H1 (cell line): ENCODE measurements around the gene YBX3. TPM values are rescaled to one million over a fixed set of nuclear protein-coding genes. Genes with fewer than 3 reads are reported as not detected.

Experiments used
- polyA plus RNA-seq, 7 experiments: library from polyadenylated mRNA; depleted of rRNA in 3 of 7; stranded (reverse) in 5 of 7; unstranded in 2 of 7; fragments of >200 nt in 5 of 7; fragments of 200-250 nt in 2 of 7; gene quantifications; 1 replicate in 5 of 7; 2 replicates in 1 of 7; 4 replicates in 1 of 7; pipeline versions ENCODE4 v1.2.1 to v1.2.3, GENCODE V29; 2011 to 2013; ENCODE audit warnings: missing spikeins in 2 of 7, mixed read lengths in 2 of 7
- total RNA-seq: library from RNA; stranded (reverse); fragmentation: NEBNext Ultra II Directional; extraction: Animal tissue kit (Norgen Biotek cat#: 25700); gene quantifications from 2 replicates; pipeline ENCODE4 v1.2.1, GENCODE V29; 2021

Gene YBX3
- total and polyA plus RNA-seq, 2 of the 8 experiments (the other 6 are each of a cell fraction or from before 2014, with no cell fraction given) = 83.1 to 480 TPM

Other genes with a start within 250 kb of the YBX3 start
- 5.3 and 6.7 TPM in 2 replicates for gene EIF2S3B, start 217.4 kb downstream of the YBX3 start, total RNA-seq
- gene EIF2S3B, start 217.4 kb downstream of the YBX3 start, polyA plus RNA-seq (2011; rRNA removed) = 2.8 and 3.1 TPM in 2 replicates
- 51.9 and 53.7 TPM in 2 replicates for gene MAGOHB, start 109.7 kb downstream of the YBX3 start, total RNA-seq
- 6.6 and 21.5 TPM in 2 replicates for gene MAGOHB, start 109.7 kb downstream of the YBX3 start, polyA plus RNA-seq (2011; rRNA removed)
- gene STYK1, start 49.3 kb downstream of the YBX3 start, total RNA-seq = 1.1 and 1.6 TPM in 2 replicates
- 0.38 and 0.61 TPM in 2 replicates for gene STYK1, start 49.3 kb downstream of the YBX3 start, polyA plus RNA-seq (2011; rRNA removed)
- gene TAS2R7, start 79.3 kb upstream of the YBX3 start, total RNA-seq = not detected in 2 replicates
- not detected in 2 replicates for gene TAS2R7, start 79.3 kb upstream of the YBX3 start, polyA plus RNA-seq (2011; rRNA removed)
- not detected in 2 replicates for gene TAS2R8, start 84.0 kb upstream of the YBX3 start, total RNA-seq
- not detected in 2 replicates for gene TAS2R8, start 84.0 kb upstream of the YBX3 start, polyA plus RNA-seq (2011; rRNA removed)
- gene TAS2R9, start 86.8 kb upstream of the YBX3 start, total RNA-seq = not detected in 2 replicates
- not detected in 2 replicates for gene TAS2R9, start 86.8 kb upstream of the YBX3 start, polyA plus RNA-seq (2011; rRNA removed)
- not detected in 2 replicates for gene TAS2R10, start 103.0 kb upstream of the YBX3 start, total RNA-seq
- gene TAS2R10, start 103.0 kb upstream of the YBX3 start, polyA plus RNA-seq (2011; rRNA removed) = 0.08 and 0.14 TPM in 2 replicates
- gene PRR4, start 126.2 kb upstream of the YBX3 start, total RNA-seq = 2.0 TPM in 1 of 2 replicates, not detected in the other
- 1.9 and 11.2 TPM in 2 replicates for gene PRR4, start 126.2 kb upstream of the YBX3 start, polyA plus RNA-seq (2011; rRNA removed)
- gene PRH1, start 160.9 kb upstream of the YBX3 start, total RNA-seq = 4.3 and 6.5 TPM in 2 replicates
- gene PRH1, start 160.9 kb upstream of the YBX3 start, polyA plus RNA-seq (2011; rRNA removed) = 2.1 and 4.5 TPM in 2 replicates
- 0.17 TPM in 1 of 2 replicates, not detected in the other for gene TAS2R13, start 186.2 kb upstream of the YBX3 start, total RNA-seq
- 0.09 TPM in 1 of 2 replicates, not detected in the other for gene TAS2R13, start 186.2 kb upstream of the YBX3 start, polyA plus RNA-seq (2011; rRNA removed)
- gene PRH2, start 205.9 kb upstream of the YBX3 start, total RNA-seq = not detected in 2 replicates
- gene PRH2, start 205.9 kb upstream of the YBX3 start, polyA plus RNA-seq (2011; rRNA removed) = 0.16 TPM in 1 of 2 replicates, not detected in the other
- 0.78 and 0.80 TPM in 2 replicates for gene TAS2R14, start 215.9 kb upstream of the YBX3 start, total RNA-seq
- 0.67 and 1.1 TPM in 2 replicates for gene TAS2R14, start 215.9 kb upstream of the YBX3 start, polyA plus RNA-seq (2011; rRNA removed)